Osteocyte (in vitro differentiated cells): Measurements from ENCODE around the gene IDI2. TPM values are rescaled to one million over a fixed set of nuclear protein-coding genes. Genes with fewer than 3 reads are reported as not detected.
"Not testable (repeated sequence)": the region's sequence is repeated elsewhere in the genome, so short reads cannot be mapped to it uniquely, and the experiment has no call there.

Experiments used
- DNase-seq: peaks from one replicate; pipeline ENCODE4 v3.0.0; 2021; ENCODE audit warnings: mixed read lengths; ENCODE audit not compliant: unreplicated experiment; ENCODE audit errors: extremely low spot score
- H3K27ac Mint-ChIP-seq: one replicate; pipeline ENCODE4 v1.8.0; 2021; ENCODE audit warnings: mild to moderate bottlenecking, mixed read lengths; ENCODE audit not compliant: unreplicated experiment
- H3K27me3 Mint-ChIP-seq: one replicate; pipeline ENCODE4 v1.8.0; 2021; ENCODE audit warnings: mixed read lengths; ENCODE audit not compliant: unreplicated experiment
- H3K36me3 Mint-ChIP-seq: one replicate; pipeline ENCODE4 v1.8.0; 2021; ENCODE audit warnings: mixed read lengths; ENCODE audit not compliant: unreplicated experiment
- H3K4me1 Mint-ChIP-seq: one replicate; pipeline ENCODE4 v1.8.0; 2021; ENCODE audit warnings: mixed read lengths; ENCODE audit not compliant: unreplicated experiment
- H3K4me3 Mint-ChIP-seq: one replicate; pipeline ENCODE4 v1.8.0; 2021; ENCODE audit warnings: mild to moderate bottlenecking, moderate library complexity, mixed read lengths; ENCODE audit not compliant: unreplicated experiment
- H3K9me3 Mint-ChIP-seq: one replicate; pipeline ENCODE4 v1.8.0; 2021; ENCODE audit warnings: mixed read lengths; ENCODE audit not compliant: unreplicated experiment
- CTCF ChIP-seq: fragments of 200-600 bp; sonication (generic); IDR thresholded peaks from 2 replicates; pipeline ENCODE4 v1.5.0; 2021; ENCODE audit warnings: antibody characterized with exemption, mild to moderate bottlenecking, moderate library complexity
- total RNA-seq: library from RNA; stranded (reverse); gene quantifications from 2 replicates; pipeline ENCODE4 v1.2.1, GENCODE V29; 2021

IDI2 gene
- total RNA-seq, 1 donor from 2014 or later = not detected

- Mint-ChIP-seq H3K4me3 (no peak overlapping the region), H3K36me3 (peaks cover 58% of the 10 kb centered on the region), H3K9me3 (no peaks in the 10 kb centered on the region), H3K4me1 (no peaks in the 10 kb centered on the region), H3K27me3 (no peaks in the 10 kb centered on the region), H3K27ac (no peak overlapping the region)
- TF ChIP-seq CTCF = no peak
- no peak for DNase-seq
These were observed 14.0 kb downstream of the IDI2 start for GRCh38 chr10:1011696-1012095.

GRCh38 chr10:1010703-1011102, 15.0 kb downstream of the IDI2 start:
- H3K27me3 Mint-ChIP-seq = no peaks in the 10 kb centered on the region
- H3K27ac Mint-ChIP-seq = no peak overlapping the region
- peaks cover 60% of the 10 kb centered on the region for H3K36me3 Mint-ChIP-seq
- TF ChIP-seq CTCF = no peak
- H3K9me3 Mint-ChIP-seq = no peaks in the 10 kb centered on the region
- no peaks in the 10 kb centered on the region for H3K4me1 Mint-ChIP-seq
- no peak overlapping the region for H3K4me3 Mint-ChIP-seq
- DNase-seq = no peak

- not testable (repeated sequence) for H3K27ac Mint-ChIP-seq, H3K4me1 Mint-ChIP-seq, DNase-seq, H3K4me3 Mint-ChIP-seq, H3K9me3 Mint-ChIP-seq, H3K27me3 Mint-ChIP-seq
- peaks cover 64% of the 10 kb centered on the region for H3K36me3 Mint-ChIP-seq
These were observed 15.7 kb downstream of the IDI2 start for GRCh38 chr10:1009947-1010346.

- Mint-ChIP-seq H3K4me3 (no peak overlapping the region), H3K9me3 (no peaks in the 10 kb centered on the region), H3K27me3 (no peaks in the 10 kb centered on the region), H3K4me1 (no peaks in the 10 kb centered on the region), H3K36me3 (peaks cover 62% of the 10 kb centered on the region), H3K27ac (no peak overlapping the region)
- DNase-seq = peak; percentile 80
- no peak for TF ChIP-seq CTCF
These were observed 16.6 kb downstream of the IDI2 start for GRCh38 chr10:1009071-1009494.

GRCh38 chr10:1007583-1007982, 18.1 kb downstream of the IDI2 start:
- peaks cover 7% of the 10 kb centered on the region for H3K9me3 Mint-ChIP-seq
- peaks cover 68% of the 10 kb centered on the region for H3K36me3 Mint-ChIP-seq
- no peak for TF ChIP-seq CTCF
- H3K4me3 Mint-ChIP-seq = no peak overlapping the region
- H3K27me3 Mint-ChIP-seq = no peaks in the 10 kb centered on the region
- H3K4me1 Mint-ChIP-seq = no peaks in the 10 kb centered on the region
- H3K27ac Mint-ChIP-seq = no peak overlapping the region
- DNase-seq = no peak

GRCh38 chr10:1006573-1006972, 19.1 kb downstream of the IDI2 start:
- Mint-ChIP-seq H3K9me3 (peaks cover 14% of the 10 kb centered on the region), H3K4me3 (no peak overlapping the region), H3K36me3 (peaks cover 68% of the 10 kb centered on the region), H3K27ac (no peak overlapping the region), H3K4me1 (no peaks in the 10 kb centered on the region), H3K27me3 (no peaks in the 10 kb centered on the region)
- no peak for TF ChIP-seq CTCF
- peak; percentile 60 for DNase-seq
